ENCODE measurements around the gene ZNF678. TPM values are rescaled to one million over a fixed set of nuclear protein-coding genes. Genes with fewer than 3 reads are reported as not detected.

ZNF678 gene
- total and polyA plus RNA-seq, 7 donors = 1.2 to 15.3 (median 5.3) TPM

DNA sequence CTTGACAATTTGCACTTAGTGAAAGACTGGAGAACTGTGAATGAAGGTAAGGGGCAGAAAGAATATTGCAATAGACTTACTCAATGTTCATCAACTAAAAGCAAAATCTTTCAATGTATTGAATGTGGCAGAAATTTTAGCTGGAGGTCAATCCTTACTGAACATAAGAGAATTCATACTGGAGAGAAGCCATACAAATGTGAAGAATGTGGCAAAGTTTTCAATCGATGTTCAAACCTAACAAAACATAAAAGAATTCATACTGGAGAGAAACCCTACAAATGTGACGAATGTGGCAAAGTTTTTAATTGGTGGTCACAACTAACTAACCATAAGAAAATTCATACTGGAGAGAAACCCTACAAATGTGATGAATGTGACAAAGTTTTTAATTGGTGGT lies 91.1 kb downstream of the ZNF678 start:
- Histone ChIP-seq H3K4me3 (no peak overlapping the region), H3K36me3 (peaks cover 0 to 78% (median 28%) of the 10 kb centered on the region in 4 donors), H3K4me1 (no peaks in the 10 kb centered on the region), H3K9me3 (peaks cover 43 to 94% (median 63%) of the 10 kb centered on the region in 4 donors), H3K27me3 (no peaks in the 10 kb centered on the region), H3K27ac (no peak overlapping the region)
- TF ChIP-seq POLR2AphosphoS5 (IDR thresholded peaks at IDR 0.05) = no peak
- TF ChIP-seq EP300 (IDR thresholded peaks at IDR 0.05) = no peak
- intact Hi-C loops (cut with DNase I) = no loop called here
- WGBS, 2 donors = 96 to 98% methylated on average over 2 of the region's 2 CpGs
- no peak for DNase-seq

DNA sequence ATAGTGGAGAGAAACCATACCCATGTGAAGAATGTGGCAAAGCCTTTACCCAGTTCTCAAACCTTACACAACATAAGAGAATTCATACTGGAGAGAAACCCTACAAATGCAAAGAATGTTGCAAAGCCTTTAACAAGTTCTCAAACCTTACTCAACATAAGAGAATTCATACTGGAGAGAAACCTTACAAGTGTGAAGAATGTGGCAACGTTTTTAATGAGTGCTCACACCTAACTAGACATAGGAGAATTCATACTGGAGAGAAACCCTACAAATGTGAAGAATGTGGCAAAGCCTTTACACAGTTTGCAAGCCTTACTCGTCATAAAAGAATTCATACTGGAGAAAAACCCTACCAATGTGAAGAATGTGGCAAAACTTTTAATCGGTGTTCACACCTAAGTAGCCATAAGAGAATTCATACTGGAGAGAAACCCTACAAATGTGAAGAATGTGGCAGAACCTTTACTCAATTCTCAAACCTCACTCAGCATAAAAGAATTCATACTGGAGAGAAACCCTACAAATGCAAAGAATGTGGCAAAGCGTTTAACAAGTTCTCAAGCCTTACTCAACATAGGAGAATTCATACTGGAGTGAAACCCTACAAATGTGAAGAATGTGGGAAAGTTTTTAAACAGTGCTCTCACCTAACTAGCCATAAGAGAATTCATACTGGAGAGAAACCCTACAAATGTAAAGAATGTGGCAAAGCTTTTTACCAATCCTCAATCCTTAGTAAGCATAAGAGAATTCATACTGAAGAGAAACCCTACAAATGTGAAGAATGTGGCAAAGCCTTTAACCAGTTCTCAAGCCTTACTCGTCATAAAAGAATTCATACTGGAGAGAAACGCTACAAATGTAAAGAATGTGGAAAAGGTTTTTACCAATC lies 91.7 kb downstream of the ZNF678 start:
- H3K9me3 ChIP-seq = peaks cover 45 to 94% (median 64%) of the 10 kb centered on the region in 4 donors
- no peak overlapping the region for H3K27ac ChIP-seq
- H3K36me3 ChIP-seq = peaks cover 0 to 74% (median 28%) of the 10 kb centered on the region in 4 donors
- no peaks in the 10 kb centered on the region for H3K4me1 ChIP-seq
- intact Hi-C loops (cut with DNase I) = no loop called here
- DNase-seq = no peak
- H3K4me3 ChIP-seq = no peak overlapping the region
- TF ChIP-seq POLR2A (IDR thresholded peaks at IDR 0.05) = no peak
- no peak for TF ChIP-seq POLR2AphosphoS5 (IDR thresholded peaks at IDR 0.05)
- no peak for TF ChIP-seq EP300 (IDR thresholded peaks at IDR 0.05)
- TF ChIP-seq, protein P1, sequence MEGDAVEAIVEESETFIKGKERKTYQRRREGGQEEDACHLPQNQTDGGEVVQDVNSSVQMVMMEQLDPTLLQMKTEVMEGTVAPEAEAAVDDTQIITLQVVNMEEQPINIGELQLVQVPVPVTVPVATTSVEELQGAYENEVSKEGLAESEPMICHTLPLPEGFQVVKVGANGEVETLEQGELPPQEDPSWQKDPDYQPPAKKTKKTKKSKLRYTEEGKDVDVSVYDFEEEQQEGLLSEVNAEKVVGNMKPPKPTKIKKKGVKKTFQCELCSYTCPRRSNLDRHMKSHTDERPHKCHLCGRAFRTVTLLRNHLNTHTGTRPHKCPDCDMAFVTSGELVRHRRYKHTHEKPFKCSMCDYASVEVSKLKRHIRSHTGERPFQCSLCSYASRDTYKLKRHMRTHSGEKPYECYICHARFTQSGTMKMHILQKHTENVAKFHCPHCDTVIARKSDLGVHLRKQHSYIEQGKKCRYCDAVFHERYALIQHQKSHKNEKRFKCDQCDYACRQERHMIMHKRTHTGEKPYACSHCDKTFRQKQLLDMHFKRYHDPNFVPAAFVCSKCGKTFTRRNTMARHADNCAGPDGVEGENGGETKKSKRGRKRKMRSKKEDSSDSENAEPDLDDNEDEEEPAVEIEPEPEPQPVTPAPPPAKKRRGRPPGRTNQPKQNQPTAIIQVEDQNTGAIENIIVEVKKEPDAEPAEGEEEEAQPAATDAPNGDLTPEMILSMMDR (IDR thresholded peaks at IDR 0.05) = no peak
- 94 to 96% methylated on average over 6 of the region's 6 CpGs for WGBS, 2 donors
- no peaks in the 10 kb centered on the region for H3K27me3 ChIP-seq

DNA sequence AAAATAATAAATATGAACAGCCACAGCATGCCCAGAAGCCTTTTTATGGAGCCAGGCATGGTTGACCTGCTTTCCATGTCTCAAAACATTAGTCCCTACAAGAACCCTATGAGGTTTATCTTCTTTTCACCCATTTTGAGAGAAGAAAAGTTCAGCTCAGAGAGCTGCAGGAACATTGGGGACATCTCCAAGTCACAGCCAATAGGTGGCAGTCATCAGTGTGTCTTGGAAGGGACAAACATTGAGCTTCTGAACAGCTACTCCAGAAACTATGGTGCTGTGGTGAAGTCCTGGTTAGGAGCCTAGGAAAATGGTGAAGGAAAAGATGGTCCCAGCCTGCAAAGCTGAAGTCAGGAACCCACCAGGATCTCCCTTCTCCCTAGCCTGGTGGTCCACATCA lies 98.1 kb downstream of the ZNF678 start:
- intact Hi-C loops (cut with DNase I) = no loop called here
- H3K36me3 ChIP-seq = peaks cover 0 to 44% (median 6%) of the 10 kb centered on the region in 4 donors
- peaks cover 60 to 88% (median 71%) of the 10 kb centered on the region in 4 donors for H3K9me3 ChIP-seq
- TF ChIP-seq POLR2A (IDR thresholded peaks at IDR 0.05) (no peak), EP300 (IDR thresholded peaks at IDR 0.05) (no peak), POLR2AphosphoS5 (IDR thresholded peaks at IDR 0.05) (no peak)
- TF ChIP-seq, protein P1 (IDR thresholded peaks at IDR 0.05) = no peak
- H3K27me3 ChIP-seq = no peaks in the 10 kb centered on the region
- H3K4me3 ChIP-seq = no peak overlapping the region
- DNase-seq = no peak
- H3K4me1 ChIP-seq = no peaks in the 10 kb centered on the region
- H3K27ac ChIP-seq = no peak overlapping the region

DNA sequence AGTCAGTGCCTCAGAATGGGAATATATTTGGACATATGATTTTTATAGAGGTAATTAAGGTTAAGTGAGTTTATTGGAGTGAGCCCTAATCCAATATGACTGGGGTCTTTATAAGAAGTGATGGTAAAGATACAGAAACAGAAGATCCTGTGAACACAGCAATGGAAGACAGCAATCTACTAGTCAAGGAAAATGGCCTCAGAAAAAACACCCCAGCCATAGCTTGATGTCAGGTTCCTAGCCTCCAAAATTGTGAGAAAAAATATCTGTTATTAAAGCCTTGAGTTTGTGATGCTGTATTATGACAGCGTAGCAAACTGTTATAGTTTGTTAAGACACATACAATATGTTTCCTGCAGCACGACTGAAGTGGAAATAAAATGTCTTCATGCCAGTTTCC lies 99.6 kb downstream of the ZNF678 start:
- intact Hi-C loops (cut with DNase I) = no loop called here
- Histone ChIP-seq H3K36me3 (peaks cover 0 to 34% (median 3%) of the 10 kb centered on the region in 4 donors), H3K4me3 (no peak overlapping the region), H3K27ac (no peak overlapping the region), H3K4me1 (no peaks in the 10 kb centered on the region), H3K9me3 (peaks cover 60 to 85% (median 72%) of the 10 kb centered on the region in 4 donors), H3K27me3 (no peaks in the 10 kb centered on the region)
- WGBS, 2 donors = 76 to 98% methylated on average over 2 of the region's 2 CpGs
- TF ChIP-seq, protein P1 (IDR thresholded peaks at IDR 0.05) = no peak
- TF ChIP-seq POLR2AphosphoS5 (IDR thresholded peaks at IDR 0.05) (no peak), EP300 (IDR thresholded peaks at IDR 0.05) (no peak), POLR2A (IDR thresholded peaks at IDR 0.05) (no peak)
- no peak for DNase-seq

DNA sequence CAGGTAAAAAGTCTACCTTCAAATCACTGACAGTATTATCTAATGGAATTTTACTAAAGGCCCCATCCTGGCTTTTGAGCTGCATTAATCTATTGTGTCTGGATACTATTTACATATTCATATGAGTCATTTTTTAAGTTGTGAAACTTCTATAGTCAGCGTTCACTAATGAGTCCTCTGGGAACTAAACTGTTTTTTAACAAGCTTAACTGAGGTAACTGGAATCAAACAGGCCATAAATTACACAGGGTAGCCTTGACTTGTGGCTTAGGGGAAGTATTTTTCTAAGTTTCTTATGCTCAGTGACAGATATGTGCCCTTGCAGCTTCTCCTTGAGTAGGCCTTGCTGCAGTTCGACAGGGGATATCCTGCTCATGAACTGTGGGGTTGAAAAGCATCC lies 102.9 kb downstream of the ZNF678 start:
- TF ChIP-seq POLR2A (IDR thresholded peaks at IDR 0.05) = no peak
- TF ChIP-seq, protein P1 (IDR thresholded peaks at IDR 0.05) = no peak
- TF ChIP-seq POLR2AphosphoS5 (IDR thresholded peaks at IDR 0.05) = no peak
- TF ChIP-seq EP300 (IDR thresholded peaks at IDR 0.05) = no peak
- peaks cover 59 to 76% (median 63%) of the 10 kb centered on the region in 4 donors for H3K9me3 ChIP-seq
- H3K27me3 ChIP-seq = no peaks in the 10 kb centered on the region
- H3K27ac ChIP-seq = no peak overlapping the region
- intact Hi-C loops (cut with DNase I) = no loop called here
- H3K4me1 ChIP-seq = no peaks in the 10 kb centered on the region
- DNase-seq = no peak
- no peak overlapping the region for H3K4me3 ChIP-seq
- WGBS, 2 donors = 82 to 95% methylated on average over 2 of the region's 2 CpGs
- H3K36me3 ChIP-seq = peaks cover 0 to 11% (median 3%) of the 10 kb centered on the region in 4 donors

Data from sigmoid colon (tissue), 7 donors.